NCI-H146 (cell line): Measurements from ENCODE around the gene NDUFB8.

ENCODE experiments used
- DNase-seq: peaks from one replicate; lab custom pipeline; 2025; lab: John Stamatoyannopoulos, UW

NDUFB8 gene

DNA sequence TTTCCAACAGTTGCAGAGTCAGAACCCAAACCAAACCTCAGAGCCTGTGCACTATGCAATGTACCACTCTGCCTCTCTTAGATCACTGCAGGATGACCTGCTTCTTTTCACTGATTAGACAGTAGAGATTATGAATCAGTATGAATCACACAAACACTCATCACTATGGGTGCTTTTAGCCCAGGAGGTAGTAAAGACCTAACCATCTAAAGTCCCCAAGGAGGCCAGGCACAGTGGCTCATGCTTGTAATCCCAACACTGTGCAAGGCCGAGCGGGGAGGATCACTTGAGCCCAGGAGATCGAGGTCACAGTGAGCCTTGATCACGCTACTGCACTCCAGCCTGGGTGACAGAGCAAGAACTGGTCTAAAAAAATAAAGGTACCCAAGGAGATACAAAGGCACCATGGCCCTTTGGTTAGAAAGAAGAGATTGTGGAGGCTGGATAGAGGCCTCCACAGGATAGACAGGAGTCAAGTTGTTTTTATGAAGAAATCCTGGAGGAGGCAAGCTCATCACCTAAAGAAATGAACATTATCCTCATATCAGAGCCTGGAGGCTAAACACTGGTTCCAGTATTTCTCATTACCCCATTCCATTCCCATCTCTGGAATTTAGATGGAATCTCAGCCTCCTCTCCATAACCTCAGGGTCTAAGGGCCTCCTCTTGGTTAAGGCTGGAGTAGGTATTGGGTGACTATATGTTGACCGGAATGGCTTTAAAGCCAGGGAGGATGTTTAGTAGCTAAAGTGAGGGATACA, 22.9 kb downstream of the NDUFB8 start:
- no peak for DNase-seq

DNA sequence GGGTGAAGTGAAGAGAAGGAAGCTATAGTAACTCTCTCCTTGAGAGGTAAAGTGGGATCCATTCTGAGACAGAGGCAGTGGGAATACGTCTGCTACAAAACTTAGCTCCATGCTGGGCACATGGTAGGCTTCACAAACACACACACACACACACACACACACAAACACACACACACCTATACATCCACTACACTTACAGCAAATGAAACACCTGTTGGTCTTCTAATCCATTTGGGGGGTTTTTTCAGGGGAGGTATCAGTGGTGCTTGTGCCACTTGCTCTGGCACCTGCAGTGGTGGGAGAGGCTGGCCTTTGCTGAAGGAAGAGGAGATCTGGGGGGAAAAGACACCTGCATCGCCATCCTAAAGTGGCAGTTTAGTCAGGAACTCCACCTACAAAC, 24.5 kb downstream of the NDUFB8 start:
- no peak for DNase-seq

DNA sequence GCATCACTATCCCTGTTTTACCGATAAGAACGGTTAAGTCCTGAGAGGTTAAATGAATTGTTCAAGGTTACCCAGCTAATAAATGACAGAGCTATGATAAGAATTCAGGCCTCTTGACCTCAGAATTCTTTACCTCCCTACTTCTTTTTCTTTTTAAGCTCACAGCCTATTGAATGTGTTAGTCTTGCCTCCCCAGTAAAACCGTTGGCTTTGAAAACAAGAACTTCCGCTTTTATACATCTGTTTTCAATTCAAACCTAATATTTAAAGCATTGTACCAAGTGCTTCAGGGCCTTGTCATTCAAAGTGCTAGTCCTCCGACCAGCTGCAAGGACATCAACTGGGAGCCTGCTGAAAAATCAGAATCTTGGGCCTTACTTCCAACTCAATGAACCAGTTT, 25.6 kb downstream of the NDUFB8 start:
- DNase-seq, result no peak

DNA sequence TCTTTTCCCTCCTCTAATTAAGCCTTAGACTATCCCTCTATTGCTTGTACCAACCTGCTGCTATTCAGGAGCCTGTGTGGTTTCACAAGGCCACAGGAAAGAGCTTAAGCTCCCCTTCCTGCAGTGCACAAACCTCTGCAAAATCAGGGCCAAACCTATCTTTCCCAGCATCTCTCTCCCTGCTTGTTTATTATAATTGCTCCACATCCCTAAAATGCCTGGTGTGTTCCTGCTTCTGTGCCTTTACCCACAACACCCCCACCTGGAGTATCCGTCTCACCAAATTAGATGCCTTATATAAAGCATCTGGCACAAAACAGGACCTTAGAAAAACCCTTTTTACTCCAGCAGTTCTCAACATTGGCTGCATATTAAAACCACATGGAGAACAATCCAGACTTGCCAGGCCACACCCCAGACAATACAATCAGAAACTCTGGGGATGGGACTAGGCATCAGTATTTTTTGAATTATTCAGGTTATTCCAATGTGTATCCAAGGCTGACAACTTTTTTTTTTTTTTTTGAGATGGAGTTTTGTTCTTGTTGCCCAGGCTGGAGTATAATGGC, 26.7 kb downstream of the NDUFB8 start:
- no peak for DNase-seq

DNA sequence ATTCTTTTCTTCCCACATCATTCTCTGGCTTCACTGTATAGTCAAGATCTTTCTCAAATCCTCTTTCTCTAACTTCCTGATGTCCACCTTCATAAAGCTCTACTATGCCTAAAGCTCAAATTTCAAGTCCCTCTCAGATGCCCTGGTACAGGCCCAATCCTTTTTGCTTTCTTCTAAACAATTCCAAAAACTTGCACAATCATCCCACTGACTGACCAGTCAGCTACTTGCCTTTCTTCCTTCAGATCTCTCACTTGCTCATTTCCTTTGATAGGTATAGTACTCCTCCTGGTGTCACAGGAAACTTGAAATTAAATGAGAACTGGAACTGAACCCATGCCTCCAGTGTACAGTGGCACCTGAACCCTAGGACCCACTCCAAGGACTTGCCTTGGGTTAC, 28.2 kb downstream of the NDUFB8 start:
- no peak for DNase-seq

DNA sequence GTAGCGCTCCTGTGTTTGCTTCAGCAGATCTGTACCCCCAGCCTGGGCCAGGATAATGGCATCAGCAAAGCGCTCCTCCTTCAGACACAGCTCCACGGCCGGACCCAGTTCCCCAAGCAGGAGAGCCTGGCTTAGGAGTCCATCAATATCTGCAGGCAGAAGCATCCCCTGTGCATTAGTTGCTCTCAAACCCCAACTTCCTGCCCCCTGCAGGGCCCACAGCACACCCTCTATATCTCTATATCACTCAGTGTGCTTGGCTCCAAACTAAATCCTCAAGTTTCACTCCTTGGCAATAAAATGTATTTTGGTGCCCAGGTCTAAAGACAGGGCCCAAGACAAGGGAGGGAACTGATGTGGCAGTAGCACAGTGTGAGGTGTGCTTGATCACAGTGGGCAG, 31.6 kb downstream of the NDUFB8 start:
- DNase-seq, result no peak

DNA sequence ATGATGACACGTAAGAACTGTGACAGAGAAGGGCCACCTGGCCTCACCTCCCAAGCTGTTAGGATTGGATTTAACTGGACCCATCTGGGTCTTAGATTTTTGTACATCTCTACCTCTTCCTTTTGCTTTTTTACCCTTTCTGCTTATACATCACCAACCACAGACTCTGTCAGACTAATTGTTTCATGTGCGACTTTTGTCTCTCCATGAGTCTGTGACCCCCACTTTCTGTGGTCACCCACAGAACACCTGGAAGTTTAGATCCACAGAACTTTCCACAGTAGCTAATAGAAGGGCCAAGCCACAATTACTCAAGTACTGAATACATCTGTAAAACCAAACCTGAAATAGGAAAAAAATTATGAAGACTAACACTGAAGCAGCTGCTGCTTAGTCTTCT, 33.1 kb downstream of the NDUFB8 start:
- no peak for DNase-seq

DNA sequence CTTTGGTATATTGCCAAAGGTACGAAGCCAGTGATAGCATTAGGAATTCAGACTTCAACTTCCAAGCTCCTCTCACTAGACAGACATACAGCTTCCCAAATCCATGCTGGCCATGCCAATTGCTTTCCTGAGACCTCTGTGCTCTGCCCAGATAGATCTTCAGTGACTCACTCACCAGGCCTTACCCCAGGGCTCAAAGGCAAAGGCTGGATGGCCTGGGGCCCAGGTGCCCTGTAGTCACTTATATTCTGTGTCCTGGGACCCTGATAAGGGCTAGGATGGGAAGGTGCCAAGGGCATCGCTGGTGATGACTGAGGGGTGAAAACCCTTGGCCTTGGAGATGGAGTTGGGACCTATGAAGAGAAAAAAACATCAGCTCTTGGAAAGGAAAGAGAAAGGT, 39.1 kb downstream of the NDUFB8 start:
- DNase-seq, result no peak

DNA sequence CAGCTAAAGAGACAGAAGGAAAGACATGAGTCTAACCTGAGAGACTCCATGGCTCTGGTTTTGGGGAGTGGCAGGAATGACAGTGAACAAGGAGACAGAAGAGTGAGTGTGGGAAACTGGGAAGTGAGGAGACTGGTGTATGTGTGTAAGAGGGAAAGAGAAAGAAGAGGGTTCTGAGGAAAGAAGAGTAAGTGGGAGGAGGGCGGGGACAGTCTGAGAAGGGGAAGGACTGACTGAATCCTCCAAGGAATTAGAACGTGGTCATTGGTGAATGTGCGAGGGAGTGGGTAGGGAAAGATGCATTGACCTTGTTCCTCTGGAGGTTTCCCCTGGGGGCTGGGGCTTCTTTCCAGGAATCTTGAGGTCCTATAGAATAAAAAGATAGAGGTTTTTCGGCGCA, 40.3 kb downstream of the NDUFB8 start:
- DNase-seq, result no peak

DNA sequence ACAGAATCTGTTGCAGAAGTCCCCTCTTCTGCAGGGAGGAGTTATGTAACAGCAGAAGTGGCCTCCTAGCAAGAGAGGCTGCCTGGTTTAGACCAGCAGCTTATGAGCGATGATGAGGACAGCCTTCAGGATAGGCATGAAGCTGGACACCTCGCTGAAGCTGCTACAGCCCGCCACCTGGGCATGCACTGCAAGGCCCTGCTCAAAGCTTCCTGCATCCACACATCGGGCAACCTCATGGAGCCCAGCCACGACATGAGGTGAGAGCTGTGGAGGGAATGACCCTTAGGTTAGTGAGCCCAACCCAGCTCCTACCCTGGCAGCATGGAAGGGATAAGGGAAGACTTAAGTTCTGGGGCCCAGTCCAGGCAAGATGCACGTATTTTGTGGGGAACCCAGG, 42.1 kb downstream of the NDUFB8 start:
- DNase-seq, result no peak

DNA sequence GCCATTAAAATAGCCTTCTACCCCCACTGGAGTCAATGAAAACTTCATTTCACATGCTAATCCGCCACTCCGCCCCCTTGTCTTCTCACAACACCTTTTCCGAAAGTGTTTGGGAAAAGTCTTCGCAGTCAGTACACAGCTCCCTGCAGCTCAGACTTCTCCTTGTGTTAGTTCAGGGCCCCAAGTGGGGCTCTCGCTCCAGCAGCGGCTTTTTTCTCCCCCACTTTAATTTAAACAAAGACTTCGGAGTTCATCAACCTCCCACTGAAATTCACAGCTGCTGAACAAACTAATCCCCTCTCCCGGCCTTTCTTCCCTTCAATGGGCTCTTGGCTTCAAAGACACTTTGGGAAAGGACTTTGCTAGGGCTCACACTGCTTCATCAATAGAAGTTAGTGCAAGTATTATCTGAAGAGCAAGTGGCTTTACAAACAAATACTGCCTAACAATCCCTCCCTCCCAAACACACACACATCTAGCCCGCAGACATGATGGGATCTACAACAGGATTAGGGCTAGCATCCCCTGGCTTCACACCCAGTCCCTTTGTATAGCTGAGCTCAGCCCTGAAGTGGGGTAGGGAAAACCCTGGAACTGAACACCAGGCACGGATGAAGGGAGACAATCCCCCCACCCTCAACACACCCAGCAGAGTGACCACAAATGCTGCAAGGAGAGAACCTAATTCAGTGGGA, 43.7 kb downstream of the NDUFB8 start:
- DNase-seq, result no peak

DNA sequence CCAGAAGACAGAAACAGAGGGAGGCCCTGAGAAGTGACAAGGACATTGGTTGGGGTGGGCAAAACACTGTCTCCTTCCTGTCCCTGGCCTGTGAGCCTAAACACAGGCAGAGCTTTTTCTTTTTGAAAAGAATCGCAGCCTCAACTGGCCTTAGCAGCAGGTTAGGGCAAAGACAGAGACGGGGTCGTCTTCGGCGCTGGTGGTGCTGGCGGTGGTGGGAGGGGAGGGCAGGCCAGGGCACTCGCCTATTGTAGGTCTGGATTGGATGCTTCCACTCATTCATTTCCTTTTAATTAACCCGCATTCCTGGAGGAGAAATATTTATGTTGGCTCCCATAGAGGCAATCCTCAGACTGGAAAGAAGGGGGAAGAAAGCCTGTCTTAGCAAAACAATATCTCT, 44.3 kb downstream of the NDUFB8 start:
- DNase-seq, result no peak

DNA sequence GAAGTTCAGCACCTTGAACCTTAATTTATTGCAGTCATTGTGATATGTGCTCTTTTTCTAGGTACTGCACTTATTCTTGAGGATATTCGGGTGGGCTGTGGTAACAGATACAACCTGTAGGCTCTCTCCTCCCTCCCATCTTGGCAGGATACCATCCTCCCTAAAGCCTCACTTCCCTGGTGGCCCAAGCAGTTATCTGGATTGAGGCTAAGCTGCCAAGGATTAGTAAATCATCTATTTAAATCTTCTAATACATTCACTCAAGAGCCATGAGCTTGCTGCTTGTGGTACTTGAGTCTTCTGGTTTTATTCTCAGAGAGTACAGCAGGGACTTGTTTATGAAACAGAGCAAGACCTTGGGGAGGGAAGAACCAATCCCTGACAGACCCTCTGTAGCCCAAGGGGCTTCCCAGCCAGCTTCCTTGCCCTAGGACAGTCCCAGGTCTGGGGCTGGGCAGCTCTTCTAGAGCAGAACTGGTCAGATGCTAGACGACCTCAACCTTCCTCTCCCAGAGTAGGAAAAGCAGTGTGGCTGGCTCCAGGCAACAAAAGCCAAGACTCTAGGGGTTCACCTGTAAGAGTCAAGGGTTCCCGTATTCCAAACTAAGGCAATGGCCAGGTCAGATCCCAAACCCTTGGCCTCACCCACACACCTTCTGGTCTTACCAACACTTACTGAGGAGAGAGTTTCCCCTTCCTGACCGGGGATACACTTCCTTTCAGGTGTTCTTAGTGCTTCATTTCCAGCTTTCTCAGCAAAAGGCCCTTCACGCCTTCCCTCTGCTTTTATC, 45.6 kb downstream of the NDUFB8 start:
- DNase-seq, result no peak

DNA sequence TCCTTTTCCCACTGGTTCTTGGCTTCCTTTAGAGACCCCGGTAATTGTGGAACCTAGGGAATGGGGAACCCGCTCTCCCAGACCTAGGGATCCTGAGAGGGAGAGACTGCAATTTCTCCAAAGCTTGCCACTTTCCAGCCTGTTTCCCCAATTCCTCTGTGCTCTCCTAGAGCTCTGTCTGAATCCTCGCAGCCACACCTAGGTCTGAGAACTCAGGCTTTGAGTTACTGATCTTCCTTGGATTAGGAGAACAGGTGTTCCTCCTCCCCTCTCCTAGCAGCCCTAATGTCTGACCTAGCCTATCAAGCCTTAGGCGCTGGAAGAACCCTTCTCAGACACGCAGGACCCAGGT, 46.9 kb downstream of the NDUFB8 start:
- peak; percentile 34 for DNase-seq

DNA sequence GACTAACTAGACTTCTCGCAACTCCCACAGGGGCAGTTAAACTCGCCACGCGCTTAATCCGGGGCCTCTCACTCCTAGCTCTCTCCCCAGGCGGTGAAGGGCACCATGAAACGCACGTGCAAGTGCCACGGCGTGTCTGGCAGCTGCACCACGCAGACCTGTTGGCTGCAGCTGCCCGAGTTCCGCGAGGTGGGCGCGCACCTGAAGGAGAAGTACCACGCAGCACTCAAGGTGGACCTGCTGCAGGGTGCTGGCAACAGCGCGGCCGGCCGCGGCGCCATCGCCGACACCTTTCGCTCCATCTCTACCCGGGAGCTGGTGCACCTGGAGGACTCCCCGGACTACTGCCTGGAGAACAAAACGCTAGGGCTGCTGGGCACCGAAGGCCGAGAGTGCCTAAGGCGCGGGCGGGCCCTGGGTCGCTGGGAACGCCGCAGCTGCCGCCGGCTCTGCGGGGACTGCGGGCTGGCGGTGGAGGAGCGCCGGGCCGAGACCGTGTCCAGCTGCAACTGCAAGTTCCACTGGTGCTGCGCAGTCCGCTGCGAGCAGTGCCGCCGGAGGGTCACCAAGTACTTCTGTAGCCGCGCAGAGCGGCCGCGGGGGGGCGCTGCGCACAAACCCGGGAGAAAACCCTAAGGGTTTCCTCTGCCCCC, 47.4 kb downstream of the NDUFB8 start:
- DNase-seq, result peak; percentile 83

DNA sequence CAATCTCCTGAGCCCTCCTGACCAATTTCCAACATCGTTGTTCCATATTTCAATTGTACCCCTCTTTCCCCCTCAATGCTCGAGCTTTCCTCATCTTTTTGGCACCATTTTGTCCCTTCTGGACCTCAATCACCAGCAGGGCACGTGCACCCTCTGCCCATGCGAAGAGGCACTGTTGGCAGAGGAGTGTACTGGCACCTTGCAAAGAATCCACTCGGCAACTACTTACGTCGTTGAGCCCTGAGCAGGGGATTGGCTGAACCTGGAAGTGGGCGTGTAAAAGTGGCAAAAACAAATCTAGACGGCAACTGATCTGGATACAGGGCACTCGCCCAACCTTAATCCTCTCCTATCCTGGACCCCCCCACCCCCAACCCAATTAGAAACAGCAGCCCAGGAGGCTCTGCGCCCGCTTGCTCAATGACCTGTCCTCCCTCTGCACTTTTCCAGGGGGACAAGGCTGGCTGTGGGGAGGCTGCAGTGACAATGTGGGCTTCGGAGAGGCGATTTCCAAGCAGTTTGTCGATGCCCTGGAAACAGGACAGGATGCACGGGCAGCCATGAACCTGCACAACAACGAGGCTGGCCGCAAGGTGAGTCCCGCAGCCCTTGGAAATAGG, 48.1 kb downstream of the NDUFB8 start:
- peak; percentile 82 for DNase-seq

DNA sequence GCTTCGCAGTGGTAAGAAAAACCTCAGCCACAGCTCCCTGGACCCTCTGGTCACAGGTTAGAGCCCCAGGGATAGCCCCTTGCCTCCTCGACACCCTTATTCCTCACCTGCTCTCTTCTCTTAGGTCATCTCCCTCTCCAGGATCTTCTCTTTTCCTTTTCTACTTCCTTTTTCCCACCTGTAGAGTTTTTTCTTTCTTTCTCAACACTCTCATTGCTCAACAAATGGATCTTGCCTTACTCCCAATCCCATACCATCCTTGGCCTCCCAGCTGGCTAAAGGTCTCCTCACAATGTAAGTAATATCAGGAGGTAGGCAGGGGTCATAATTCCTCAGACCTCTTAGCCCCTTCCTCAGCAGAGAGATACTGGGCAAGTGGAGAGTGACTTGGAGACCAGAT, 49.7 kb downstream of the NDUFB8 start:
- no peak for DNase-seq

DNA sequence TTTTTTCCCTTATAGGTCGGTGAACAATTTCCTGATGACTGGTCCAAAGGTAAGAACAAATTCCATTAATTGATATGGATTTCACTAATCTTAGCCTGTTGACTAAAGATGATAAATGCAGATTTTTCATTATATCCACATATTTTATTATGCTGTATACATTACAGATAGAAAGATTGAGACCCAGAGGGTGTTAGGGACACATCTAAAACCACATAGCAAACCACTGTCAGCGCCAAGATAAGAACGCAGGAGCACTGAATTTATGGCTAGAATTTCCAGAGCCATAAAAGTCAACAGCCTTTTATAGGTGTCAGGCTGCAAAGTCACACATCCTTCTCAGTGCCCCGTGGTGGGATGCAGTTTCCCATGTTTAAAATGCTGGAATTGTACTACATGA, 50.6 kb downstream of the NDUFB8 start:
- DNase-seq, result no peak

DNA sequence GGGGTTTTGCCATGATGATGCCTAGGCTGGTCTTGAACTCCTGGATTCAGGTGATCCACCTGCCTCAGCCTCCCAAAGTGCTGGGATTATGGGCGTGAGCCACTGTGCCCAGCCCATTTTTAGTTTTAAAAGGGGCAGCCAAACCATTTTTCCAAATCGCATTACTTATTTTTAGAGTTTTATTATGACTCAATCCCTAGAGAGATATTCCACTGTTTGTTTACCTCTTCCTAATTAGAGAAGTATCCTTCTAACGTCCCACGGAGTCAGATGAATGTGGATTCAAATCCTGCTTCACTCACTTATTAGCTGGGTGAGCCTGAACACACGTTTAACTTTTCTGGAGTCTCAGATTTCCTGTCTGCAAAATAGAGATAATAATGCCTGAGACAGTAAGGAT, 51.7 kb downstream of the NDUFB8 start:
- no peak for DNase-seq
